CMK (cell line): Measurements from ENCODE around the gene JDP2.
"Not testable (repeated sequence)": the region's sequence is repeated elsewhere in the genome, so short reads cannot be mapped to it uniquely, and the experiment has no call there.

Experiments used
- DNase-seq: peaks from one replicate; pipeline ENCODE4 v3.0.0-alpha.2; 2010; ENCODE audit warnings: low read depth

JDP2 gene

GRCh38 chr14:75456069-75456996 is 28.5 kb downstream of the JDP2 start:
- no peak for DNase-seq

- no peak for DNase-seq
Observed at GRCh38 chr14:75456997-75457335, 29.1 kb downstream of the JDP2 start.

- DNase-seq: no peak
Observed at GRCh38 chr14:75457648-75458165, 29.9 kb downstream of the JDP2 start.

- no peak for DNase-seq
Observed at GRCh38 chr14:75458305-75458704, 30.5 kb downstream of the JDP2 start.

GRCh38 chr14:75459099-75459741 is 31.4 kb downstream of the JDP2 start:
- no peak for DNase-seq

- no peak for DNase-seq
Observed at GRCh38 chr14:75459791-75460190, 32.0 kb downstream of the JDP2 start.

- DNase-seq: no peak
Observed at GRCh38 chr14:75460394-75460793, 32.6 kb downstream of the JDP2 start.

GRCh38 chr14:75461303-75461702 is 33.5 kb downstream of the JDP2 start:
- no peak for DNase-seq

GRCh38 chr14:75461755-75462349 is 34.0 kb downstream of the JDP2 start:
- DNase-seq: no peak

GRCh38 chr14:75464626-75465025 is 36.8 kb downstream of the JDP2 start:
- no peak for DNase-seq

GRCh38 chr14:75467763-75468162 is 39.9 kb downstream of the JDP2 start:
- no peak for DNase-seq

- DNase-seq: no peak
Observed at GRCh38 chr14:75469164-75469563, 41.3 kb downstream of the JDP2 start.

GRCh38 chr14:75469606-75470237 is 41.9 kb downstream of the JDP2 start:
- DNase-seq: no peak

- DNase-seq: no peak
Observed at GRCh38 chr14:75470238-75470797, 42.5 kb downstream of the JDP2 start.

- DNase-seq: no peak
Observed at GRCh38 chr14:75471059-75471458, 43.2 kb downstream of the JDP2 start.

- DNase-seq: not testable (repeated sequence)
Observed at GRCh38 chr14:75474127-75474526, 46.3 kb downstream of the JDP2 start.

- no peak for DNase-seq
Observed at GRCh38 chr14:75476274-75476995, 48.6 kb downstream of the JDP2 start.

- DNase-seq: no peak
Observed at GRCh38 chr14:75477881-75478280, 50.1 kb downstream of the JDP2 start.

- DNase-seq: no peak
Observed at GRCh38 chr14:75479770-75480600, 52.2 kb downstream of the JDP2 start.

- no peak for DNase-seq
Observed at GRCh38 chr14:75482366-75482765, 54.5 kb downstream of the JDP2 start.
